Measurements from ENCODE around the gene TSPEAR. TPM values are rescaled to one million over a fixed set of nuclear protein-coding genes. Genes with fewer than 3 reads are reported as not detected.

Gene TSPEAR
- total and polyA plus RNA-seq, 4 experiments from 2014 or later: 0.07 TPM; not detected in 3

DNA sequence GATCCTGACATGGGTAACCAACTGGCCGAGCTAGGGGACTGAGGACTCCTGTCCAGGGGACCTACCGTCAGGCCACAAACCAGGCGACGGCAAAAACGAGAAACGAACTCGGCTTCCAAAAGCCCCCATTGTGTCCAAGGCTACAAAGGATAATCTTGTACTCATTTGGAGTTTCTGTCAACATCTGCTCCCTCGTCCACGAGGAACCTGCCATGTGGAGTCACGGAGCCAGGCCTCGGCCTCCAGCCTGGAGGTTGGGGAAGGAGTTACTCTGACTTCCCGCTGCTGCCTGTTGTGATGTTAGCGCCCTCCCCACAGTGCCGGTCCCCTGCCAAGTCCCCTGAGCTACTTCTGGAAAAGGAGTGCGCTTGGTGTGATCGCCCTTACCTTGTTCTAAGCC, 178.7 kb downstream of the TSPEAR start:
- Histone ChIP-seq H3K4me3 (ENCODE audit: low read length in 2 of 2) (no peak overlapping the region), H3K36me3 (ENCODE audit: insufficient read depth, low read length) (no peaks in the 10 kb centered on the region), H3K4me1 (ENCODE audit: insufficient read depth, low read length) (no peaks in the 10 kb centered on the region), H3K27me3 (ENCODE audit: insufficient read depth, low read length) (no peaks in the 10 kb centered on the region), H3K27ac (ENCODE audit: low read depth, low read length) (no peak overlapping the region), H3K9me3 (ENCODE audit: control insufficient read depth in 1 of 2, low read length in 2 of 2) (no peaks in the 10 kb centered on the region)
- H3K27ac Mint-ChIP-seq: no peak overlapping the region
- CTCF ChIA-PET (ENCODE audit: partially characterized antibody): no interaction called here
- no peaks in the 10 kb centered on the region for H3K36me3 Mint-ChIP-seq
- no peak overlapping the region for H3K4me3 Mint-ChIP-seq
- no peak for DNase-seq
- POLR2A ChIA-PET (ENCODE audit: partially characterized antibody): interaction anchor here (0.6 kb wide), 1 partner anchor 12 kb away, joined by 3 read pairs; no protein-coding TSS in a partner anchor
- H3K27me3 Mint-ChIP-seq: peaks cover 5 to 6% of the 10 kb centered on the region in 2 donors
- H3K4me1 Mint-ChIP-seq: peaks cover 0 to 4% (median under 1%) of the 10 kb centered on the region in 4 donors
- intact Hi-C loops (cut with micrococcal nuclease): no loop called here
- no peaks in the 10 kb centered on the region for H3K9me3 Mint-ChIP-seq

DNA sequence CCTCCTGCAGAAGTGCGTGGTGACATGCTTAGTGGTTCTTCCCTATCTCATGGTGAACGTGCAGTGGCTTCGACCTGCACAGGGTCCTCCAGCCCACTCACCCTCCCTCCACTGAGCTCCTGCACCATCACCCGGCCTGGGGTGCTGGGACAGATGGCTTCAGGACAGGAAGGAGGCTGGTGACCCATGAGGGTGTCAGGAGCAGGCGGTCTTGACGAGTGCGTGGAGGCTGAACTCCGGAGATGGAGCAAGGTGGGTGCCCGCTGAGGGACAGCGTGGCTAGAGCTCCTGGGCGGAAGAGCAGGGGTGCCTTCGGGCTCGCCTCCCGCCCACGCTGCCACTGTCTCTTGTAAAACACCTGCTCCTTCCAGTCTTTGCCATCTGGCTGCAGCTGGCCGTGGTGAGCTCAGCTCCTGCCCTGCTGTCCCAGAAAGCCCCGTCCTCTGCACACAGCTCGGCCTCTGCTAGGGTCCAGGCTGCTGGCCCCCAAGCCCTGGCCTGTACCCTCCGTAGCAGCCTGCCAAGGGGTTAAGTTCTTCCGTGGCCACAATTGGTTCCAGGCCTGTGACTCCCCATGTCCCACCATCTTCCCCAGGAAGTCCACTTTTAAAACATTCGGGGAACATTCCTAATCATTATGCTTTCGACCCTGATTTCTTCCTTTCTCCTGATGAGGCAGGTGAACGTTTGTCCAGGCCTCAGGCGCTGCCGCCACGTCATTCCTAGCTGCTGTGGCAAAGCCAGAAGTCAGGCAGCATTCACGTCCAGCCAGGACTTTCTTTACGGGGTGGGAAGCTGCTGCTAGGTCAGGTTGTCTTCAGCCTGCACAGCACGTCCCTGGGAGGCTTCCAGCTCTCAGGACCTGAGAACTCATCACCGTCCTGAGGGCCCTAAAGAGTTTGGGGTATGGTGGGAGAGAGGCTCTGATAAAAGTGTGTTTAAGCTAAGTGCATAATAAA, 179.5 kb downstream of the TSPEAR start:
- Histone ChIP-seq H3K27me3 (ENCODE audit: insufficient read depth, low read length) (no peaks in the 10 kb centered on the region), H3K36me3 (ENCODE audit: insufficient read depth, low read length) (no peaks in the 10 kb centered on the region), H3K27ac (ENCODE audit: low read depth, low read length) (no peak overlapping the region), H3K4me1 (ENCODE audit: insufficient read depth, low read length) (no peaks in the 10 kb centered on the region), H3K9me3 (ENCODE audit: control insufficient read depth in 1 of 2, low read length in 2 of 2) (no peaks in the 10 kb centered on the region), H3K4me3 (ENCODE audit: low read length in 2 of 2) (no peak overlapping the region)
- Mint-ChIP-seq H3K4me1 (peaks cover 0 to 4% (median 0%) of the 10 kb centered on the region in 4 donors), H3K36me3 (no peaks in the 10 kb centered on the region), H3K27me3 (peaks cover 0 to 2% of the 10 kb centered on the region in 2 donors), H3K27ac (no peak overlapping the region), H3K9me3 (no peaks in the 10 kb centered on the region), H3K4me3 (no peak overlapping the region)
- no peak for DNase-seq
- intact Hi-C loops (cut with micrococcal nuclease): no loop called here
- ChIA-PET CTCF (ENCODE audit: partially characterized antibody) (interaction anchor here (1.0 kb wide), 1 partner anchor 21 kb away, joined by 3 read pairs; no protein-coding TSS in a partner anchor), POLR2A (ENCODE audit: partially characterized antibody) (interaction anchor here (0.6 kb wide), 1 partner anchor 13 kb away, joined by 3 read pairs; no protein-coding TSS in a partner anchor)

GRCh38 chr21:44530903-44531605, 180.3 kb downstream of the TSPEAR start:
- Mint-ChIP-seq H3K27me3 (peaks cover 0 to 2% of the 10 kb centered on the region in 2 donors), H3K9me3 (no peaks in the 10 kb centered on the region), H3K4me1 (peaks cover 0 to 4% (median 0%) of the 10 kb centered on the region in 4 donors), H3K27ac (no peak overlapping the region), H3K36me3 (no peaks in the 10 kb centered on the region), H3K4me3 (no peak overlapping the region)
- Histone ChIP-seq H3K4me3 (ENCODE audit: low read length in 2 of 2) (no peak overlapping the region), H3K9me3 (ENCODE audit: control insufficient read depth in 1 of 2, low read length in 2 of 2) (no peaks in the 10 kb centered on the region), H3K27me3 (ENCODE audit: insufficient read depth, low read length) (no peaks in the 10 kb centered on the region), H3K36me3 (ENCODE audit: insufficient read depth, low read length) (no peaks in the 10 kb centered on the region), H3K4me1 (ENCODE audit: insufficient read depth, low read length) (no peaks in the 10 kb centered on the region), H3K27ac (ENCODE audit: low read depth, low read length) (no peak overlapping the region)
- intact Hi-C loops (cut with micrococcal nuclease): no loop called here
- POLR2A ChIA-PET (ENCODE audit: partially characterized antibody): no interaction called here
- CTCF ChIA-PET (ENCODE audit: partially characterized antibody): interaction anchor here (0.9 to 1.0 kb wide), 2 partner anchors 21 to 212 kb away, joined by 3 read pairs; no protein-coding TSS in a partner anchor
- DNase-seq: no peak

GRCh38 chr21:44530221-44530902, 181.0 kb downstream of the TSPEAR start:
- intact Hi-C loops (cut with micrococcal nuclease): no loop called here
- Histone ChIP-seq H3K9me3 (ENCODE audit: control insufficient read depth in 1 of 2, low read length in 2 of 2) (no peaks in the 10 kb centered on the region), H3K27ac (ENCODE audit: low read depth, low read length) (no peak overlapping the region), H3K4me1 (ENCODE audit: insufficient read depth, low read length) (no peaks in the 10 kb centered on the region), H3K27me3 (ENCODE audit: insufficient read depth, low read length) (no peaks in the 10 kb centered on the region), H3K4me3 (ENCODE audit: low read length in 2 of 2) (no peak overlapping the region), H3K36me3 (ENCODE audit: insufficient read depth, low read length) (no peaks in the 10 kb centered on the region)
- Mint-ChIP-seq H3K27ac (peak overlapping the region in 2 of 7 donors; percentile 67 to 82), H3K27me3 (peaks cover 0 to 2% of the 10 kb centered on the region in 2 donors), H3K9me3 (no peaks in the 10 kb centered on the region), H3K36me3 (no peaks in the 10 kb centered on the region), H3K4me1 (peaks cover 0 to 4% (median 0%) of the 10 kb centered on the region in 4 donors), H3K4me3 (no peak overlapping the region)
- peak in 1 of 5 donors; percentile 29 for DNase-seq
- POLR2A ChIA-PET (ENCODE audit: partially characterized antibody): no interaction called here
- CTCF ChIA-PET (ENCODE audit: partially characterized antibody): interaction anchor here (0.9 kb wide), 1 partner anchor 212 kb away, joined by 3 read pairs; no protein-coding TSS in a partner anchor

DNA sequence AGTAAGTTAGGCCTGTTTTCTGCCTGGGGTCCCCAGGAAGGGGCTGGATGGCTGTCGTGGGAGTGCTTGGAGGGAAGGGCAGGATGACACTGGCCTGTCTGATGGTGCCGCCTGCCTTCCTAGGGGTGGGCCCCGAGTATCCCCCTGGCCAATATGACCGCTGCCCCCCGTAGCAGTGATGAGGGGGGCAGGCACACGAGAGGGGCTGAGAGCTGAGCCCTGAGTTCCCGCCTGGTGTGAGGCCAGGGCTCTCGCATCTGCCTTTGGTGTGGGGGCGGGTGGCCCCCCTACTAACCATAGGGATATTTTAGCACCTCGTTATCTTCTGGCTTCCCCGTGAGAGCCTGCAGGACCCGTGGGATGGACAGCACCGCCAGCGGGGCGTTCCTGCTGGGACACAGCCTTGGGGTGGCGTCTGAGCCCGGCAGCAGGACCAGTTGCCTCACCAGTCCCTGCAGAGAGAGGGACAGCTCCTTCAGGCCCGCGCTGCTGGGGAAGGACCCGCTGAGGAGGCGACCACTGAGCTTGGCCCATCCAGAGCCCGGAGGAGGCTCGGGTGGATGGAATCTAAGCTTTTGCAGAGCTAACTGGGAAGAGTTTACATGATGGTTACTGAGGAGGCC, 181.8 kb downstream of the TSPEAR start:
- DNase-seq: peak in 1 of 5 donors; percentile 19
- H3K4me1 Mint-ChIP-seq: peaks cover 0 to 4% (median 0%) of the 10 kb centered on the region in 4 donors
- no peaks in the 10 kb centered on the region for H3K4me1 ChIP-seq (ENCODE audit: insufficient read depth, low read length)
- no peaks in the 10 kb centered on the region for H3K27me3 ChIP-seq (ENCODE audit: insufficient read depth, low read length)
- peaks cover 0 to 2% of the 10 kb centered on the region in 2 donors for H3K27me3 Mint-ChIP-seq
- no peak overlapping the region for H3K4me3 ChIP-seq (ENCODE audit: low read length in 2 of 2)
- intact Hi-C loops (cut with micrococcal nuclease): no loop called here
- no peak overlapping the region for H3K4me3 Mint-ChIP-seq
- no peaks in the 10 kb centered on the region for H3K36me3 Mint-ChIP-seq
- H3K27ac ChIP-seq (ENCODE audit: low read depth, low read length): no peak overlapping the region
- no peak overlapping the region for H3K27ac Mint-ChIP-seq
- no peaks in the 10 kb centered on the region for H3K9me3 Mint-ChIP-seq
- H3K36me3 ChIP-seq (ENCODE audit: insufficient read depth, low read length): no peaks in the 10 kb centered on the region
- ChIA-PET POLR2A (ENCODE audit: partially characterized antibody) (no interaction called here), CTCF (ENCODE audit: partially characterized antibody) (no interaction called here)
- H3K9me3 ChIP-seq (ENCODE audit: control insufficient read depth in 1 of 2, low read length in 2 of 2): no peaks in the 10 kb centered on the region

GRCh38 chr21:44529011-44529421, 182.4 kb downstream of the TSPEAR start:
- Histone ChIP-seq H3K27me3 (ENCODE audit: insufficient read depth, low read length) (no peaks in the 10 kb centered on the region), H3K27ac (ENCODE audit: low read depth, low read length) (no peak overlapping the region), H3K4me3 (ENCODE audit: low read length in 2 of 2) (no peak overlapping the region), H3K36me3 (ENCODE audit: insufficient read depth, low read length) (no peaks in the 10 kb centered on the region), H3K4me1 (ENCODE audit: insufficient read depth, low read length) (no peaks in the 10 kb centered on the region), H3K9me3 (ENCODE audit: control insufficient read depth in 1 of 2, low read length in 2 of 2) (no peaks in the 10 kb centered on the region)
- DNase-seq: no peak
- ChIA-PET CTCF (ENCODE audit: partially characterized antibody) (no interaction called here), POLR2A (ENCODE audit: partially characterized antibody) (no interaction called here)
- no peak overlapping the region for H3K27ac Mint-ChIP-seq
- peaks cover 0 to 4% (median 0%) of the 10 kb centered on the region in 4 donors for H3K4me1 Mint-ChIP-seq
- H3K27me3 Mint-ChIP-seq: peaks cover 0 to 2% of the 10 kb centered on the region in 2 donors
- no peaks in the 10 kb centered on the region for H3K36me3 Mint-ChIP-seq
- intact Hi-C loops (cut with micrococcal nuclease): no loop called here
- no peaks in the 10 kb centered on the region for H3K9me3 Mint-ChIP-seq
- no peak overlapping the region for H3K4me3 Mint-ChIP-seq

Data from CD4-positive, alpha-beta memory T cell (primary cell).